Measurements from ENCODE around the gene COL21A1. TPM values are rescaled to one million over a fixed set of nuclear protein-coding genes. Genes with fewer than 3 reads are reported as not detected.
"Not testable (repeated sequence)": the region's sequence is repeated elsewhere in the genome, so short reads cannot be mapped to it uniquely, and the experiment has no call there.

COL21A1 gene
- total RNA-seq, 1 donor = under 0.01 TPM

- no peak overlapping the region for H3K4me3 ChIP-seq (ENCODE audit: low read depth, low read length)
- no peak for DNase-seq (ENCODE audit: low read depth)
- no peak for TF ChIP-seq CTCF (IDR thresholded peaks at IDR 0.05; ENCODE audit: insufficient read depth, low read depth, low read length)
Measured at GRCh38 chr6:56024931-56025330, 222.4 kb downstream of the COL21A1 start.

- no peak for TF ChIP-seq CTCF (IDR thresholded peaks at IDR 0.05; ENCODE audit: insufficient read depth, low read depth, low read length)
- DNase-seq (ENCODE audit: low read depth) = no peak
- H3K4me3 ChIP-seq (ENCODE audit: low read depth, low read length) = no peak overlapping the region
Measured at GRCh38 chr6:56023829-56024228, 223.6 kb downstream of the COL21A1 start.

GRCh38 chr6:56022678-56023077, 224.7 kb downstream of the COL21A1 start:
- TF ChIP-seq CTCF (IDR thresholded peaks at IDR 0.05; ENCODE audit: insufficient read depth, low read depth, low read length) = no peak
- DNase-seq (ENCODE audit: low read depth) = no peak
- no peak overlapping the region for H3K4me3 ChIP-seq (ENCODE audit: low read depth, low read length)

- TF ChIP-seq CTCF (IDR thresholded peaks at IDR 0.05; ENCODE audit: insufficient read depth, low read depth, low read length) = peak; percentile 34
- no peak overlapping the region for H3K4me3 ChIP-seq (ENCODE audit: low read depth, low read length)
- no peak for DNase-seq (ENCODE audit: low read depth)
Measured at GRCh38 chr6:56021943-56022342, 225.4 kb downstream of the COL21A1 start.

- no peak for TF ChIP-seq CTCF (IDR thresholded peaks at IDR 0.05; ENCODE audit: insufficient read depth, low read depth, low read length)
- no peak overlapping the region for H3K4me3 ChIP-seq (ENCODE audit: low read depth, low read length)
- DNase-seq (ENCODE audit: low read depth) = peak; percentile 18
Measured at GRCh38 chr6:56019973-56020372, 227.4 kb downstream of the COL21A1 start.

GRCh38 chr6:56017198-56017597, 230.2 kb downstream of the COL21A1 start:
- no peak for DNase-seq (ENCODE audit: low read depth)
- no peak overlapping the region for H3K4me3 ChIP-seq (ENCODE audit: low read depth, low read length)
- TF ChIP-seq CTCF (IDR thresholded peaks at IDR 0.05; ENCODE audit: insufficient read depth, low read depth, low read length) = no peak

- not testable (repeated sequence) for DNase-seq (ENCODE audit: low read depth); H3K4me3 ChIP-seq (ENCODE audit: low read depth, low read length)
Measured at GRCh38 chr6:56014039-56014438, 233.3 kb downstream of the COL21A1 start.
